PC-9 (cell line): ENCODE data around the gene PRKCB. TPM values are rescaled to one million over a fixed set of nuclear protein-coding genes. Genes with fewer than 3 reads are reported as not detected.

Experiments used
- BruUV-seq: library from RNA; stranded (reverse); fragments of 400-500 nt; replicated peaks from 2 replicates; lab custom pipeline; 2021; lab: Mats Ljungman, UMichigan
- CTCF ChIA-PET: fragments of 300-600 bp; sonication (Branson Sonifier 250); formaldehyde crosslinking; loops from one replicate; lab custom pipeline; 2022; ENCODE audit warnings: antibody characterized with exemption; lab: Charles Lee
- POLR2A ChIA-PET: fragments of 300-600 bp; sonication (Branson Sonifier 250); formaldehyde crosslinking; loops from one replicate; lab custom pipeline; 2022; ENCODE audit warnings: antibody characterized with exemption; ENCODE audit not compliant: unreplicated experiment; lab: Charles Lee
- DNase-seq, 2 experiments: peaks; one replicate each; pipeline versions ENCODE4 v3.0.0 to v3.0.0-alpha.2; 2015 to 2022; ENCODE audit warnings: mixed read lengths in 1 of 2
- H2AFZ ChIP-seq: fragments of 200-600 bp; sonication (generic); 2 replicates; pipeline ENCODE4 v1.8.1; 2017; ENCODE audit warnings: antibody characterized with exemption
- H3F3A ChIP-seq: fragments of 200-600 bp; sonication (generic); 2 replicates; pipeline ENCODE4 v1.8.1; 2017; ENCODE audit warnings: antibody characterized with exemption, mild to moderate bottlenecking, low read depth; ENCODE audit not compliant: insufficient read depth
- H3K27ac ChIP-seq: fragments of 200-600 bp; sonication (generic); 2 replicates; pipeline ENCODE4 v1.6.1; 2016; ENCODE audit warnings: mixed run types
- H3K27me3 ChIP-seq: fragments of 200-600 bp; sonication (generic); 2 replicates; pipeline ENCODE4 v1.6.1; 2016; ENCODE audit warnings: low read depth, mixed run types; ENCODE audit not compliant: insufficient read depth
- H3K36me3 ChIP-seq: fragments of 200-600 bp; sonication (generic); 2 replicates; pipeline ENCODE4 v1.6.1; 2016; ENCODE audit warnings: low read depth, mixed run types
- H3K4me1 ChIP-seq: fragments of 200-600 bp; sonication (generic); replicated peaks from 2 replicates; pipeline ENCODE4 v1.6.1; 2016; ENCODE audit warnings: mixed run types; ENCODE audit not compliant: insufficient read depth
- H3K4me2 ChIP-seq: fragments of 200-600 bp; sonication (generic); 2 replicates; pipeline ENCODE4 v1.6.1; 2017; ENCODE audit warnings: mixed run types
- H3K4me3 ChIP-seq: fragments of 200-600 bp; sonication (generic); 2 replicates; pipeline ENCODE4 v1.6.1; 2016; ENCODE audit warnings: mixed run types
- H3K79me2 ChIP-seq: fragments of 200-600 bp; sonication (generic); 2 replicates; pipeline ENCODE4 v1.6.1; 2017; ENCODE audit warnings: low read depth, mixed run types
- H3K9me2 ChIP-seq: fragments of 200-600 bp; sonication (generic); 2 replicates; pipeline ENCODE4 v1.8.1; 2017; ENCODE audit warnings: mild to moderate bottlenecking; ENCODE audit not compliant: insufficient read depth
- H3K9me3 ChIP-seq: fragments of 200-600 bp; sonication (generic); 2 replicates; pipeline ENCODE4 v1.8.1; 2016; ENCODE audit warnings: low read depth; ENCODE audit not compliant: insufficient read depth
- H4K20me1 ChIP-seq: fragments of 200-600 bp; sonication (generic); 2 replicates; pipeline ENCODE4 v1.8.1; 2017; ENCODE audit not compliant: insufficient read depth
- EZH2 ChIP-seq: fragments of 200-600 bp; sonication (generic); IDR thresholded peaks from 2 replicates; pipeline ENCODE4 v1.8.0; 2017; ENCODE audit warnings: antibody characterized with exemption, low read depth
- intact Hi-C: fragments of 100-400 bp; cut with micrococcal nuclease; formaldehyde crosslinking; loops from one replicate; pipeline ENCODE4 v1.10.0; 2022; ENCODE audit not compliant: unreplicated experiment
- total RNA-seq: library from RNA; stranded (reverse); gene quantifications from 2 replicates; pipeline ENCODE4 v1.2.3, GENCODE V29; 2021
- TF ChIP-seq, protein P1 (sequence below): fragments of 200-600 bp; sonication (generic); conservative IDR thresholded peaks from 2 replicates; pipeline ENCODE4 v1.6.1; 2017; ENCODE audit warnings: mixed run types, antibody characterized with exemption, mild to moderate bottlenecking, moderate library complexity

PRKCB gene
- total RNA-seq, 1 experiment from 2014 or later, result not detected

GRCh38 chr16:24141466-24141865 is 305.7 kb downstream of the PRKCB start:
- no peaks in the 10 kb centered on the region for H3K9me2 ChIP-seq
- H3K4me1 ChIP-seq, result no peaks in the 10 kb centered on the region
- no peak overlapping the region for H3K4me2 ChIP-seq
- no peaks in the 10 kb centered on the region for H4K20me1 ChIP-seq
- ChIA-PET CTCF (no interaction called here), POLR2A (no interaction called here)
- TF ChIP-seq EZH2, result no peak
- TF ChIP-seq, protein P1, sequence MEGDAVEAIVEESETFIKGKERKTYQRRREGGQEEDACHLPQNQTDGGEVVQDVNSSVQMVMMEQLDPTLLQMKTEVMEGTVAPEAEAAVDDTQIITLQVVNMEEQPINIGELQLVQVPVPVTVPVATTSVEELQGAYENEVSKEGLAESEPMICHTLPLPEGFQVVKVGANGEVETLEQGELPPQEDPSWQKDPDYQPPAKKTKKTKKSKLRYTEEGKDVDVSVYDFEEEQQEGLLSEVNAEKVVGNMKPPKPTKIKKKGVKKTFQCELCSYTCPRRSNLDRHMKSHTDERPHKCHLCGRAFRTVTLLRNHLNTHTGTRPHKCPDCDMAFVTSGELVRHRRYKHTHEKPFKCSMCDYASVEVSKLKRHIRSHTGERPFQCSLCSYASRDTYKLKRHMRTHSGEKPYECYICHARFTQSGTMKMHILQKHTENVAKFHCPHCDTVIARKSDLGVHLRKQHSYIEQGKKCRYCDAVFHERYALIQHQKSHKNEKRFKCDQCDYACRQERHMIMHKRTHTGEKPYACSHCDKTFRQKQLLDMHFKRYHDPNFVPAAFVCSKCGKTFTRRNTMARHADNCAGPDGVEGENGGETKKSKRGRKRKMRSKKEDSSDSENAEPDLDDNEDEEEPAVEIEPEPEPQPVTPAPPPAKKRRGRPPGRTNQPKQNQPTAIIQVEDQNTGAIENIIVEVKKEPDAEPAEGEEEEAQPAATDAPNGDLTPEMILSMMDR, result no peak
- H3K36me3 ChIP-seq, result no peaks in the 10 kb centered on the region
- H3K79me2 ChIP-seq, result no peaks in the 10 kb centered on the region
- no peak overlapping the region for H2AFZ ChIP-seq
- H3K4me3 ChIP-seq, result no peak overlapping the region
- no peaks in the 10 kb centered on the region for H3K9me3 ChIP-seq
- no peak overlapping the region for H3K27ac ChIP-seq
- peaks cover 31% of the 10 kb centered on the region for H3K27me3 ChIP-seq
- DNase-seq, result no peak
- no peaks in the 10 kb centered on the region for H3F3A ChIP-seq
- intact Hi-C loops, result no loop called here
- no TSS peak for BruUV-seq

GRCh38 chr16:24141917-24142316 is 306.1 kb downstream of the PRKCB start:
- Histone ChIP-seq H3K27ac (no peak overlapping the region), H3K79me2 (no peaks in the 10 kb centered on the region), H3F3A (no peaks in the 10 kb centered on the region), H4K20me1 (no peaks in the 10 kb centered on the region), H3K27me3 (peaks cover 30% of the 10 kb centered on the region), H3K4me3 (no peak overlapping the region), H3K4me1 (no peaks in the 10 kb centered on the region), H3K9me3 (no peaks in the 10 kb centered on the region), H3K9me2 (no peaks in the 10 kb centered on the region), H3K4me2 (no peak overlapping the region), H2AFZ (no peak overlapping the region), H3K36me3 (no peaks in the 10 kb centered on the region)
- no peak for DNase-seq
- intact Hi-C loops, result no loop called here
- ChIA-PET CTCF (no interaction called here), POLR2A (no interaction called here)
- TF ChIP-seq EZH2, result no peak
- no TSS peak for BruUV-seq

GRCh38 chr16:24145927-24146326 is 310.1 kb downstream of the PRKCB start:
- no peaks in the 10 kb centered on the region for H3K9me3 ChIP-seq
- no peaks in the 10 kb centered on the region for H3K36me3 ChIP-seq
- no peak overlapping the region for H2AFZ ChIP-seq
- no peak overlapping the region for H3K27ac ChIP-seq
- H3K27me3 ChIP-seq, result peaks cover 36% of the 10 kb centered on the region
- H3K4me3 ChIP-seq, result no peak overlapping the region
- H3K4me1 ChIP-seq, result no peaks in the 10 kb centered on the region
- H3K9me2 ChIP-seq, result no peaks in the 10 kb centered on the region
- ChIA-PET CTCF (no interaction called here), POLR2A (no interaction called here)
- TF ChIP-seq, protein P1, result no peak
- TF ChIP-seq EZH2, result no peak
- H4K20me1 ChIP-seq, result no peaks in the 10 kb centered on the region
- no TSS peak for BruUV-seq
- intact Hi-C loops, result no loop called here
- no peaks in the 10 kb centered on the region for H3F3A ChIP-seq
- H3K4me2 ChIP-seq, result no peak overlapping the region
- no peak for DNase-seq
- H3K79me2 ChIP-seq, result no peaks in the 10 kb centered on the region

GRCh38 chr16:24146518-24146917 is 310.7 kb downstream of the PRKCB start:
- no peak overlapping the region for H3K4me2 ChIP-seq
- no peaks in the 10 kb centered on the region for H3K79me2 ChIP-seq
- H3K4me1 ChIP-seq, result no peaks in the 10 kb centered on the region
- no peak for DNase-seq
- H3K9me2 ChIP-seq, result no peaks in the 10 kb centered on the region
- no peaks in the 10 kb centered on the region for H3F3A ChIP-seq
- peaks cover 42% of the 10 kb centered on the region for H3K27me3 ChIP-seq
- BruUV-seq, result no TSS peak
- no peaks in the 10 kb centered on the region for H3K9me3 ChIP-seq
- no peak for TF ChIP-seq EZH2
- TF ChIP-seq, protein P1, result no peak
- no peaks in the 10 kb centered on the region for H4K20me1 ChIP-seq
- intact Hi-C loops, result no loop called here
- no peak overlapping the region for H2AFZ ChIP-seq
- no peak overlapping the region for H3K4me3 ChIP-seq
- H3K27ac ChIP-seq, result no peak overlapping the region
- H3K36me3 ChIP-seq, result no peaks in the 10 kb centered on the region
- ChIA-PET POLR2A (no interaction called here), CTCF (no interaction called here)
